IPS DF 6.9 (cell line): Measurements from ENCODE around the gene GDPD5.

Experiments
- DNase-seq: peaks from one replicate; pipeline ENCODE4 v3.0.0-alpha.2; 2013; ENCODE audit warnings: low read depth, low spot score
- H3K27ac ChIP-seq: one replicate; pipeline ENCODE4 v1.5.1; 2013; ENCODE audit warnings: low read length, control low read depth
- H3K27me3 ChIP-seq: 2 replicates; pipeline ENCODE4 v1.6.1; 2013; ENCODE audit warnings: mild to moderate bottlenecking, low read length; ENCODE audit not compliant: control insufficient read depth, insufficient read depth
- H3K36me3 ChIP-seq: 2 replicates; pipeline ENCODE4 v1.6.1; 2013; ENCODE audit warnings: low read length; ENCODE audit not compliant: control insufficient read depth, insufficient read depth
- H3K4me1 ChIP-seq: 2 replicates; pipeline ENCODE4 v1.6.1; 2013; ENCODE audit warnings: low read length; ENCODE audit not compliant: control insufficient read depth, insufficient read depth
- H3K4me3 ChIP-seq: 2 replicates; pipeline ENCODE4 v1.5.1; 2013; ENCODE audit warnings: mild to moderate bottlenecking, low read length
- H3K9me3 ChIP-seq: 2 replicates; pipeline ENCODE4 v1.6.1; 2013; ENCODE audit warnings: low read length, inconsistent platforms; ENCODE audit not compliant: control insufficient read depth, insufficient read depth
- WGBS: extraction: QIAGEN DNeasy Blood & Tissue Kit; methylation state at CpG from one replicate; pipeline ENCODE4 v1.1.7; 2013; ENCODE audit warnings: mixed read lengths, missing lambda C conversion rate; ENCODE audit not compliant: insufficient read length, insufficient coverage; 5-methylcytosine and 5-hydroxymethylcytosine counted together

GDPD5 gene

DNA sequence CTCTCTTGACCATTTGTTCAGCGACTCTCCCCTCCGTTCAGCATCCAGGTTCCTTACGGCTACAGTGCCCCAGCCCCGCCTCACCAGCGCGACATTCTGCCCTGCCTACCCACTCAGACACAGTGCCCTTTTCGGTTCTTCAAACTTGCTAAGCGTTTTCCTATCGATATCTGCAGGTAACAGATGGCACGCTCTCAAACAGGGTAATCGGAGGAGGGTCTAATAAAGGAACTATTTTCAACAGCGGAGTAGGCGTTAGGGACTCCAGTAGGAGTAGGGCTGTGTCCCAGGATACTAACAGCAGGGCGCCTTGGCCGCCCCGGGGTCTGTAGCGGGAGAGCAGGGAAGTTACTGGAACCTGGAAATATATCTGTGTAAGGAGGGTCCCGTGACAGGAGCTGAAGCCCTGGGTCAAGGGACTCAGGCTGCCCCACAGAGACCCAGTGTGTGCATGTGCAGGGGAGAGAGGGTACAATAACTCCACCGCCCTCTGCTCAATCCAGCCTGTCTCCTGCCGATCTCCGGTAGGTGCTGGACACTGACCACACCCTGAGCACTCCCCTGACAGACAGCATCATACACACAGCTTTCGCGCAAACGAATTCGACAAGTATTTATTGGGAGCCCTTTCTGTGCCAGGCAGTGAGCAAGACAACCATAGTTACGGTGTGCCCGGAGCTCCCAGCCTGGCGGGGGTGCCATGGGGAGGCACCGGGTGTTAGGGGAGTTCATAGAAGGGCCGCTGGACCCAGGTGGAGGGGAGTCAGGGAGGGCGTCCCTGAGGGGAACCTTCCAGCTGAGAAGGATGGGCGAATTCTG is 94.8 kb downstream of the GDPD5 start:
- no peak for DNase-seq
- H3K27me3 ChIP-seq: peaks cover 48% of the 10 kb centered on the region
- no CpG with 5 or more reads among the region's 32 CpGs for WGBS
- H3K9me3 ChIP-seq: peaks cover 2% of the 10 kb centered on the region
- no peak overlapping the region for H3K27ac ChIP-seq
- H3K4me3 ChIP-seq: peak overlapping the region; percentile 12; the same call in 1 of the 2 replicates
- no peaks in the 10 kb centered on the region for H3K36me3 ChIP-seq
- H3K4me1 ChIP-seq: peaks cover 12% of the 10 kb centered on the region

DNA sequence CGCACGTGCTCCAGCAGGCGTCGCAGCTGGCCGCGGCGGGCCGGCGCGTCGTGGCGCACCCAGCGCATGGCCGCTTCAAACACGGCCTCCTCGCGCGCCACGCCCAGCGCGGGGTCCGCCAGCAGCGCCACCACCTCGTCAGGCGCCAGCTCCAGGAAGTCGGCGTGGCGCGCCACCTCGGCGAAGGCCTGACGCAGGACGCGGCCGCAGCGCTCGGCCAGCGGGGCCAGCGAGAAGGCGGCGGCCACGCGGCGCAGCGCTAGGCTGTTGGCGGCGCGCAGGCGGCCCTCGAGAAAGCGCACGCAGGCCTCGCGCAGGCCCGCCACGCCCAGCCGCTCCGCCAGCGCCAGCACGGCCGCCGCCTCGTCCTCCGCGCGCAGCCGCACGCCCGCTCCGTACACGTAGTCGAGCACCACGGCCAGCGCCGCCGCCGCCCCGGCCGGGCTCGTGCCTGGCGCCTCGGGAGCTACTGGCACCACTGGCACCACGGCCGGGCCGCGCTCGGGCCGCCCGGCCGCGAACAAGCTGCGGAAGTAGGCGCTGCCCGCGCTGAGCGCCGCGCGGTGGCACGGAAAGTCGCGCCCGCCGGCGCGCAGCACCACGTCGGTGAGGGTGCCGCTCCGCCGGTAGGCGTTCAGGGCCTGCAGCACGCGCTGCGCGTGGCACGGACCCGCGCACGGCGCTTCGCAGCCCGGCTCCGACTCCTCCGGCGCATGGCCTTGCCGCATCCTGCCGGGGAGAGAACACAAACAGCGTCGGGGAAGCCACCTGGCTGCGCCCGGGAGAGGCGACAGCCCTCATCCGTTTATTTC is 95.6 kb downstream of the GDPD5 start:
- peaks cover 48% of the 10 kb centered on the region for H3K27me3 ChIP-seq
- DNase-seq: no peak

GRCh38 chr11:75429641-75429901 is 96.2 kb downstream of the GDPD5 start:
- no CpG with 5 or more reads among the region's 25 CpGs for WGBS
- peaks cover 2% of the 10 kb centered on the region for H3K9me3 ChIP-seq
- no peak overlapping the region; the same call in 1 of the 2 replicates for H3K4me3 ChIP-seq
- DNase-seq: no peak
- H3K36me3 ChIP-seq: no peaks in the 10 kb centered on the region
- peaks cover 12% of the 10 kb centered on the region for H3K4me1 ChIP-seq
- no peak overlapping the region for H3K27ac ChIP-seq
- peaks cover 48% of the 10 kb centered on the region for H3K27me3 ChIP-seq

More for the DNA sequence above, 95.6 kb downstream of the GDPD5 start:
- Histone ChIP-seq H3K4me1 (peaks cover 12% of the 10 kb centered on the region), H3K27ac (no peak overlapping the region), H3K36me3 (no peaks in the 10 kb centered on the region), H3K4me3 (peak overlapping the region; percentile 12; the same call in 1 of the 2 replicates), H3K9me3 (peaks cover 2% of the 10 kb centered on the region)
- no CpG with 5 or more reads among the region's 134 CpGs for WGBS

GRCh38 chr11:75428989-75429640 is 96.6 kb downstream of the GDPD5 start:
- no peak overlapping the region for H3K4me3 ChIP-seq
- no peak overlapping the region for H3K27ac ChIP-seq
- H3K27me3 ChIP-seq: peaks cover 48% of the 10 kb centered on the region
- DNase-seq: no peak
- peaks cover 2% of the 10 kb centered on the region for H3K9me3 ChIP-seq
- WGBS: 100% methylated on average over 1 of the region's 16 CpGs
- H3K36me3 ChIP-seq: no peaks in the 10 kb centered on the region
- peaks cover 12% of the 10 kb centered on the region for H3K4me1 ChIP-seq

GRCh38 chr11:75428281-75428724 is 97.4 kb downstream of the GDPD5 start:
- Histone ChIP-seq H3K4me1 (peaks cover 11% of the 10 kb centered on the region), H3K27me3 (peaks cover 47% of the 10 kb centered on the region), H3K9me3 (peaks cover 2% of the 10 kb centered on the region), H3K4me3 (no peak overlapping the region), H3K27ac (no peak overlapping the region), H3K36me3 (no peaks in the 10 kb centered on the region)
- no CpG with 5 or more reads among the region's 32 CpGs for WGBS
- no peak for DNase-seq

DNA sequence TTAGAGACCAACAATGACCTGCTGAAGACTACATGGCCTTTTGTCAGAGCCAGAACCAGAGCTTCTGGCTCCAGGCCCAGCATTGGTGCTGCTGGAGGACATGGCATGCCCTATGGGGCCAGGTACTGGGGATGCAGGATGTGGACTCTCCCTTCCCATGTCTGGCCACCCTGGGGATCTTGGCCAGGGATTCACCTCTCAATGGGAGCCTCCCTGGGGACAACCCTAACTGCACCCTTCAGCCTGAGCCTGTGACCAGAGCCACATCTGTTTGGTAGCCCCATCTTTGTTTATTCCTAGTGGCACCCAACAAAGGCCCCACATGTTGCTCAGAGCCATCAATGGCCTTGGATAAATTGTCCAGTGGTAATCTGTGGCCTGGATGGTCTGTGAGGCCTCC is 98.6 kb downstream of the GDPD5 start:
- H3K36me3 ChIP-seq: 0 out of 2 replicates have a peak, but pooled peaks cover 3% of the 10 kb centered on the region
- peaks cover 2% of the 10 kb centered on the region for H3K9me3 ChIP-seq
- H3K27me3 ChIP-seq: peaks cover 36% of the 10 kb centered on the region
- peaks cover 3% of the 10 kb centered on the region; the same call in 1 of the 2 replicates for H3K4me1 ChIP-seq
- H3K27ac ChIP-seq: no peak overlapping the region
- DNase-seq: no peak
- no peak overlapping the region for H3K4me3 ChIP-seq

DNA sequence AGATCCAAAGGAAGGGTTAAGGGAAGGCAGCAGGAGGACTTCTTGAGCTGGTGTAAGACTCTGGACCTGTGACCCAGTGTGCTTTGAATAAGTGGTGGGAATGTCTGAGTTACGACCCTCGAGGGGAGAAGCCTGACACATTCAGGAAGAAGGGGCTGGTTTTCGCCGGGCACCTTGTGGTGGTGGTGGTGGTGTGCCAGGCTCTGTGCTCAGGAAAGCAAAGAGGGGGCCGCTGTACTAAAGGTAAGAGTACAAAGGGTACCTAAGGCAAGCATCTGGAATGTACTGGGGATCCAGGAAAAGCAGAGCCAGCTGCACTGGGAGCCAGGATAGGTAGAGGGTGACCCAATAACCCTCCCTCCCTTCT is 99.0 kb downstream of the GDPD5 start:
- Histone ChIP-seq H3K4me1 (no peaks in the 10 kb centered on the region), H3K36me3 (0 out of 2 replicates have a peak, but pooled peaks cover 3% of the 10 kb centered on the region), H3K27ac (no peak overlapping the region), H3K9me3 (peaks cover 2% of the 10 kb centered on the region), H3K27me3 (peaks cover 31% of the 10 kb centered on the region), H3K4me3 (no peak overlapping the region)
- no CpG with 5 or more reads among the region's 5 CpGs for WGBS
- DNase-seq: no peak

DNA sequence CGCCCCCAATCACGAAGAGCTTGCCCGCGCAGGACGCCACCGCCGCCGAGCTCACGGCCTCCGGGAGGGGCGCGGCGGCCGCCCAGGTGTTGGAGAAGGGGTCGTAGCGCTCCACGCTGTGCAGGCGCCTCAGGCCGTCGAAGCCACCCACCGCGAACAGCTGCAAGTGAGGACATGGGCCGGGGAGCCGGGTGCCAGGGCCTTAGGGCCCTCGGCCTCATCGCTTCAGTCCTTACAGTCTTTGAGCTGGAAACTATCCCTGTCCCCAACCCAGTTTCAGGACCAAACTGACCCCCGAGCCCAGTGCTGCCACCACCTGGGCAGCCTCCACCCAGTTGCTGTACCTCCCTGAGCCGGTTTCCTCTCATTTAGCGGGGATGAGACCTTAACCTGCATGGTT is 100.3 kb downstream of the GDPD5 start:
- no peak overlapping the region for H3K27ac ChIP-seq
- H3K4me1 ChIP-seq: no peaks in the 10 kb centered on the region
- H3K36me3 ChIP-seq: 0 out of 2 replicates have a peak, but pooled peaks cover 3% of the 10 kb centered on the region
- DNase-seq: no peak
- peaks cover 18% of the 10 kb centered on the region for H3K27me3 ChIP-seq
- no peak overlapping the region for H3K4me3 ChIP-seq
- peaks cover 2% of the 10 kb centered on the region for H3K9me3 ChIP-seq
- WGBS: no CpG with 5 or more reads among the region's 29 CpGs

- no peak for DNase-seq
- WGBS: no CpG with 5 or more reads among the region's 1 CpG
Measured at GRCh38 chr11:75424396-75424795, 101.3 kb downstream of the GDPD5 start.

GRCh38 chr11:75423721-75424120 is 102.0 kb downstream of the GDPD5 start:
- no peaks in the 10 kb centered on the region for H3K4me1 ChIP-seq
- H3K9me3 ChIP-seq: no peaks in the 10 kb centered on the region
- peaks cover 3% of the 10 kb centered on the region; the same call in 1 of the 2 replicates for H3K27me3 ChIP-seq
- H3K4me3 ChIP-seq: no peak overlapping the region
- 0 out of 2 replicates have a peak, but pooled peaks cover 3% of the 10 kb centered on the region for H3K36me3 ChIP-seq
- WGBS: no CpG with 5 or more reads among the region's 9 CpGs
- no peak overlapping the region for H3K27ac ChIP-seq
- DNase-seq: no peak

More at GRCh38 chr11:75424396-75424795, 101.3 kb downstream of the GDPD5 start:
- no peaks in the 10 kb centered on the region for H3K4me1 ChIP-seq
- H3K27me3 ChIP-seq: peaks cover 10% of the 10 kb centered on the region
- H3K9me3 ChIP-seq: peaks cover 2% of the 10 kb centered on the region
- H3K4me3 ChIP-seq: no peak overlapping the region
- H3K27ac ChIP-seq: no peak overlapping the region
- 0 out of 2 replicates have a peak, but pooled peaks cover 3% of the 10 kb centered on the region for H3K36me3 ChIP-seq
